ENCODE results near the gene CHCHD3.

CHCHD3 gene

DNA sequence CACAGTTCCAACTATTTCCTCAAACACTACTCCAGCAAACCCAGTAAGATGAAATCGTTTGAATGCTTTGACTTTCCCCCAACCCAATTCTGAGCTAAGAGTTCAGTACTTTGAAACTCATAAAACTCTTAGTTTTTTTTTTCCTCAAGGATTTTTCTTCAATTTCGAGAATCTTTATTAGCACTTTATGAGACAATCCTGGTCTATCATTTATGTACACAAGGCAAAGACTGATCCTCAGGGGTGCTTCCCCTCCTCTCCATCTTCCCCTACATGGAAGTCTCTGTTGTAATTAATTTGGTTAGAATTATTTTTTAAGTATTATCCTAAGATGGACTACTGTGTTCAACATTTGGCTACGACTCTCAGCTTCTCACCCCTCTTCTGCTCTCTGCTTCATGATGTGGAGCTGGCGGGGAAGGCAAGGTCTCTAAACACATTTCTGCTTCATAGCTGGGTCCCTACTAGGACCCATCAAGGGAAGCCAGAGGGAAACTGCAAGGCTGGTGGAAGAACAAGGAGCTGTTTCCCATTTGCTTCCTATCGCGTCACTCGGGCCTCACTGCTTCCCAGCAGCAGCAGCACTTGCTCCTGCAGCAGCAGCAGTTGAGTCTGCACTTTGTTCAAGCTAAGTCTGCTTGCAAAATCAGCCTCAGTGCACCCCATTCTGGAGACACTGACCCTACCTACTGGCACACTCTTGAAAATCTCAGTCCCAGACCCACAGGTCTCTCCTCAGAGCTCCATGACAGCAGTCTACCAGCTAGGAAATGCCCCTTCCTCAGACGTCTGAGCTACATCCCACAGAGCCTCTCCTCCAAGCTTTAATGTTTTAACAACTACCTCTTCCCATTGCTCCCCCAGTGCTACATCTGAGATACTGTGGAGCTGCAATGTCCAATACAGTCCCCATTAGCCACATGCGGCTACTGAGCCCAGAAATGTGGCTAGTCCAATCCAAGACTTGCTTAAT lies 90.0 kb downstream of the CHCHD3 start:
- no peak overlapping the region for H3K4me3 ChIP-seq (ENCODE audit: low read length, poor library complexity, severe bottlenecking)
- H3F3A ChIP-seq (ENCODE audit: low read depth): no peaks in the 10 kb centered on the region

DNA sequence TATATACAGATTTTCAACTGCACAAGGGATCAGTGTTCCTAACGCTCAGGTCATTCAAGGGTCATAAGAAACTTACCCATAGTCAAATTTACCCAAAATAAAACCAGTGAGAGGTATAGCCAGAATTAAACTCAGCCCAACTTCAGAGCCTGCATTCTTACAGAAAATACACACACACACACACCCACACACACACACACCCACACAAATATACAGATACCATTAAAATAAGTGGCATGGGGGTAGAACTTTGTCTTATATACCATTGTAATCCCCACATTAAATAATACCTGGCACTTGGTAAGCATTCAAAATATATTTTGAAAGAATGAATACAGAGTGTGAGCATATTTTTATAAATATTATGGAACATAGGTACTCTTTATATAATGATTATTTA lies 93.8 kb downstream of the CHCHD3 start:
- no peak overlapping the region for H2AFZ ChIP-seq (ENCODE audit: low read length)
- peaks cover 2% of the 10 kb centered on the region for H4K20me1 ChIP-seq (ENCODE audit: insufficient read depth, low read length, poor library complexity, severe bottlenecking)
- H3K4me1 ChIP-seq (ENCODE audit: insufficient read depth, low read length, poor library complexity, severe bottlenecking): peaks cover 4% of the 10 kb centered on the region
- H3K9ac ChIP-seq (ENCODE audit: low read depth, low read length, poor library complexity, severe bottlenecking): no peak overlapping the region
- no peaks in the 10 kb centered on the region for H3K27me3 ChIP-seq (ENCODE audit: insufficient read depth, low read length, poor library complexity, severe bottlenecking)
- no peak overlapping the region for H3K4me2 ChIP-seq (ENCODE audit: low read depth, low read length, poor library complexity, severe bottlenecking)
- no peaks in the 10 kb centered on the region for H3K36me3 ChIP-seq (ENCODE audit: insufficient read depth, low read length)
- TF ChIP-seq, protein P1, sequence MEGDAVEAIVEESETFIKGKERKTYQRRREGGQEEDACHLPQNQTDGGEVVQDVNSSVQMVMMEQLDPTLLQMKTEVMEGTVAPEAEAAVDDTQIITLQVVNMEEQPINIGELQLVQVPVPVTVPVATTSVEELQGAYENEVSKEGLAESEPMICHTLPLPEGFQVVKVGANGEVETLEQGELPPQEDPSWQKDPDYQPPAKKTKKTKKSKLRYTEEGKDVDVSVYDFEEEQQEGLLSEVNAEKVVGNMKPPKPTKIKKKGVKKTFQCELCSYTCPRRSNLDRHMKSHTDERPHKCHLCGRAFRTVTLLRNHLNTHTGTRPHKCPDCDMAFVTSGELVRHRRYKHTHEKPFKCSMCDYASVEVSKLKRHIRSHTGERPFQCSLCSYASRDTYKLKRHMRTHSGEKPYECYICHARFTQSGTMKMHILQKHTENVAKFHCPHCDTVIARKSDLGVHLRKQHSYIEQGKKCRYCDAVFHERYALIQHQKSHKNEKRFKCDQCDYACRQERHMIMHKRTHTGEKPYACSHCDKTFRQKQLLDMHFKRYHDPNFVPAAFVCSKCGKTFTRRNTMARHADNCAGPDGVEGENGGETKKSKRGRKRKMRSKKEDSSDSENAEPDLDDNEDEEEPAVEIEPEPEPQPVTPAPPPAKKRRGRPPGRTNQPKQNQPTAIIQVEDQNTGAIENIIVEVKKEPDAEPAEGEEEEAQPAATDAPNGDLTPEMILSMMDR (conservative IDR thresholded peaks at IDR 0.05; ENCODE audit: low read length): no peak
- TF ChIP-seq EZH2phosphoT487 (IDR thresholded peaks at IDR 0.05; ENCODE audit: borderline replicate concordance): no peak
- no peaks in the 10 kb centered on the region for H3K9me2 ChIP-seq (replicated peaks; ENCODE audit: low read depth, low read length)
- H3K9me3 ChIP-seq (ENCODE audit: insufficient read depth, low read depth, low read length): no peaks in the 10 kb centered on the region
- H3F3A ChIP-seq (ENCODE audit: low read depth): no peaks in the 10 kb centered on the region
- H3K4me3 ChIP-seq (ENCODE audit: low read length, poor library complexity, severe bottlenecking): no peak overlapping the region
- H3K79me2 ChIP-seq (ENCODE audit: insufficient read depth, low read length): peaks cover 56% of the 10 kb centered on the region

More for the DNA sequence above, 90.0 kb downstream of the CHCHD3 start:
- Histone ChIP-seq H3K4me2 (ENCODE audit: low read depth, low read length, poor library complexity, severe bottlenecking) (no peak overlapping the region), H3K79me2 (ENCODE audit: insufficient read depth, low read length) (peaks cover 81% of the 10 kb centered on the region), H3K9me3 (ENCODE audit: insufficient read depth, low read depth, low read length) (no peaks in the 10 kb centered on the region), H4K20me1 (ENCODE audit: insufficient read depth, low read length, poor library complexity, severe bottlenecking) (peaks cover 7% of the 10 kb centered on the region), H3K9me2 (replicated peaks; ENCODE audit: low read depth, low read length) (no peaks in the 10 kb centered on the region), H2AFZ (ENCODE audit: low read length) (no peak overlapping the region), H3K36me3 (ENCODE audit: insufficient read depth, low read length) (no peaks in the 10 kb centered on the region), H3K9ac (ENCODE audit: low read depth, low read length, poor library complexity, severe bottlenecking) (no peak overlapping the region), H3K4me1 (ENCODE audit: insufficient read depth, low read length, poor library complexity, severe bottlenecking) (peaks cover 4% of the 10 kb centered on the region), H3K27me3 (ENCODE audit: insufficient read depth, low read length, poor library complexity, severe bottlenecking) (no peaks in the 10 kb centered on the region)
- TF ChIP-seq, protein P1 (conservative IDR thresholded peaks at IDR 0.05; ENCODE audit: low read length): no peak
- TF ChIP-seq EZH2phosphoT487 (IDR thresholded peaks at IDR 0.05; ENCODE audit: borderline replicate concordance): no peak

DNA sequence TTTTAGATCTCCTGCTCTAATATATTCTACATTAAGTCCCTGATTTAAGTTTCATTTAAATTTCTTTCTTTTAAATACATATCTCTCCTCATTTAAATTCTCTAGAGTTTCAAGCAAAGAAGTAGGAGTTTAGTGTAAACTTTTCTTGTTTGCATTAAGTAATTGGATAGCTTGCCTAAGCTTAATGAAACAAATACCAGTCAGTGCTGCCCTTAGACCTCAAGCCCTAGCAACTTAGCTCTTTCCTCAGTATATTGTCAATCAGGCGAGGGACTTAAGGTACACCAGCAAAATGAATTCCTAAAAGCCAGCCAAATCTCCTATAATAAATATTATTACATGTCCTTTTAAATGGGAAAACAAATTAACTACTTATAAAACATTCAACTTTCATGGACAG lies 101.5 kb downstream of the CHCHD3 start:
- Histone ChIP-seq H4K20me1 (ENCODE audit: insufficient read depth, low read length, poor library complexity, severe bottlenecking) (peaks cover 8% of the 10 kb centered on the region), H3K9me3 (ENCODE audit: insufficient read depth, low read depth, low read length) (no peaks in the 10 kb centered on the region), H3K4me1 (ENCODE audit: insufficient read depth, low read length, poor library complexity, severe bottlenecking) (peaks cover 12% of the 10 kb centered on the region), H3K36me3 (ENCODE audit: insufficient read depth, low read length) (no peaks in the 10 kb centered on the region), H3K4me2 (ENCODE audit: low read depth, low read length, poor library complexity, severe bottlenecking) (no peak overlapping the region), H3K79me2 (ENCODE audit: insufficient read depth, low read length) (peaks cover 44% of the 10 kb centered on the region; the same call in 1 of the 2 replicates), H3K4me3 (ENCODE audit: low read length, poor library complexity, severe bottlenecking) (no peak overlapping the region), H3K9me2 (replicated peaks; ENCODE audit: low read depth, low read length) (no peaks in the 10 kb centered on the region), H2AFZ (ENCODE audit: low read length) (no peak overlapping the region), H3K27me3 (ENCODE audit: insufficient read depth, low read length, poor library complexity, severe bottlenecking) (no peaks in the 10 kb centered on the region), H3F3A (ENCODE audit: low read depth) (no peaks in the 10 kb centered on the region), H3K9ac (ENCODE audit: low read depth, low read length, poor library complexity, severe bottlenecking) (no peak overlapping the region)
- no peak for TF ChIP-seq EZH2phosphoT487 (IDR thresholded peaks at IDR 0.05; ENCODE audit: borderline replicate concordance)
- TF ChIP-seq, protein P1 (conservative IDR thresholded peaks at IDR 0.05; ENCODE audit: low read length): no peak
